SK-N-SH treated with all-trans-retinoic acid at 6 μM for 48 hours (cell line): Measurements from ENCODE around the gene TCF12.

Source experiments
- ATAC-seq: fragments of 200-7000 bp; cut with Tn5 transposase; 3 replicates; pipeline ENCODE4 v1.9.1; 2020; ENCODE audit warnings: mild to moderate bottlenecking, moderate library complexity
- ARNTL ChIP-seq: fragments of 450-650 bp; formaldehyde crosslinking; IDR thresholded peaks from 2 replicates; pipeline ENCODE4 v1.5.0; 2020; ENCODE audit warnings: low read depth, mild to moderate bottlenecking, moderate library complexity, borderline replicate concordance
- BACH2 ChIP-seq: fragments of 250-450 bp; sonication (Bioruptor Pico); IDR thresholded peaks from 2 replicates; pipeline ENCODE4 v1.9.0; 2021; ENCODE audit warnings: mild to moderate bottlenecking, borderline replicate concordance
- CSDC2 ChIP-seq: fragments of 250-450 bp; sonication (Bioruptor Pico); IDR thresholded peaks from 2 replicates; pipeline ENCODE4 v1.5.0; 2020; ENCODE audit warnings: mild to moderate bottlenecking, moderate library complexity
- ESRRG ChIP-seq: fragments of 250-450 bp; sonication (Bioruptor Pico); IDR thresholded peaks from 2 replicates; pipeline ENCODE4 v1.6.1; 2021; ENCODE audit warnings: mild to moderate bottlenecking
- GLIS3 ChIP-seq: fragments of 250-450 bp; sonication (Bioruptor Pico); IDR thresholded peaks from 2 replicates; pipeline ENCODE4 v1.5.0; 2020; ENCODE audit warnings: mild to moderate bottlenecking, moderate library complexity
- ISL1 ChIP-seq: fragments of 250-450 bp; sonication (Bioruptor Pico); IDR thresholded peaks from 2 replicates; pipeline ENCODE4 v2.1.2; 2022; ENCODE audit warnings: mild to moderate bottlenecking, moderate library complexity
- OSR1 ChIP-seq: fragments of 250-450 bp; sonication (Bioruptor Pico); IDR thresholded peaks from 2 replicates; pipeline ENCODE4 v1.8.0; 2022; ENCODE audit warnings: moderate library complexity, mild to moderate bottlenecking, inconsistent platforms
- PPARA ChIP-seq: fragments of 250-450 bp; sonication (Bioruptor Pico); IDR thresholded peaks from 2 replicates; pipeline ENCODE4 v1.5.0; 2020; ENCODE audit warnings: mild to moderate bottlenecking, borderline replicate concordance
- RARB ChIP-seq: fragments of 250-450 bp; sonication (Bioruptor Pico); IDR thresholded peaks from 2 replicates; pipeline ENCODE4 v1.8.0; 2021; ENCODE audit warnings: mild to moderate bottlenecking, moderate library complexity
- SNAI2 ChIP-seq: fragments of 250-450 bp; sonication (Bioruptor Pico); IDR thresholded peaks from 2 replicates; pipeline ENCODE4 v1.5.0; 2020; ENCODE audit warnings: mild to moderate bottlenecking, moderate library complexity
- TOX ChIP-seq: fragments of 250-450 bp; sonication (Bioruptor Pico); IDR thresholded peaks from 2 replicates; pipeline ENCODE4 v1.8.0; 2021; ENCODE audit warnings: mild to moderate bottlenecking, moderate library complexity, borderline replicate concordance
- ZC3H10 ChIP-seq: fragments of 250-450 bp; sonication (Bioruptor Pico); IDR thresholded peaks from 2 replicates; pipeline ENCODE4 v1.5.1; 2021; ENCODE audit warnings: mild to moderate bottlenecking, moderate library complexity
- ZFP3 ChIP-seq: fragments of 250-450 bp; sonication (Bioruptor Pico); IDR thresholded peaks from 2 replicates; pipeline ENCODE4 v1.5.0; 2020; ENCODE audit warnings: mild to moderate bottlenecking, moderate library complexity
- ZFP30 ChIP-seq: fragments of 450-650 bp; formaldehyde crosslinking; IDR thresholded peaks from 2 replicates; pipeline ENCODE4 v1.5.0; 2022; ENCODE audit warnings: mild to moderate bottlenecking, moderate library complexity
- ZNF565 ChIP-seq: fragments of 450-650 bp; formaldehyde crosslinking; conservative IDR thresholded peaks from 2 replicates; pipeline ENCODE4 v1.5.0; 2020; ENCODE audit warnings: low read depth, mild to moderate bottlenecking, moderate library complexity
- ZNF70 ChIP-seq: fragments of 450-650 bp; formaldehyde crosslinking; IDR thresholded peaks from 2 replicates; pipeline ENCODE4 v1.5.0; 2020; ENCODE audit warnings: mild to moderate bottlenecking, moderate library complexity
- ZNF8 ChIP-seq: fragments of 450-650 bp; formaldehyde crosslinking; IDR thresholded peaks from 2 replicates; pipeline ENCODE4 v1.5.0; 2020; ENCODE audit warnings: mild to moderate bottlenecking, moderate library complexity
- TF ChIP-seq, protein P1 (sequence below): fragments of 250-450 bp; sonication (Bioruptor Pico); IDR thresholded peaks from 2 replicates; pipeline ENCODE4 v1.8.0; 2020; ENCODE audit warnings: mild to moderate bottlenecking, moderate library complexity, borderline replicate concordance
- TF ChIP-seq, protein P2 (sequence below): fragments of 250-450 bp; sonication (Bioruptor Pico); IDR thresholded peaks from 2 replicates; pipeline ENCODE4 v1.5.1; 2020; ENCODE audit warnings: low read depth, mild to moderate bottlenecking, moderate library complexity
- TF ChIP-seq, protein P3 (sequence below): fragments of 250-450 bp; sonication (Bioruptor Pico); IDR thresholded peaks from 2 replicates; pipeline ENCODE4 v1.5.0; 2020; ENCODE audit warnings: mild to moderate bottlenecking, moderate library complexity
- TF ChIP-seq, protein P4 (sequence below): fragments of 250-450 bp; sonication (Bioruptor Pico); IDR thresholded peaks from 2 replicates; pipeline ENCODE4 v1.5.1; 2021; ENCODE audit warnings: mild to moderate bottlenecking, moderate library complexity

The TCF12 gene

DNA sequence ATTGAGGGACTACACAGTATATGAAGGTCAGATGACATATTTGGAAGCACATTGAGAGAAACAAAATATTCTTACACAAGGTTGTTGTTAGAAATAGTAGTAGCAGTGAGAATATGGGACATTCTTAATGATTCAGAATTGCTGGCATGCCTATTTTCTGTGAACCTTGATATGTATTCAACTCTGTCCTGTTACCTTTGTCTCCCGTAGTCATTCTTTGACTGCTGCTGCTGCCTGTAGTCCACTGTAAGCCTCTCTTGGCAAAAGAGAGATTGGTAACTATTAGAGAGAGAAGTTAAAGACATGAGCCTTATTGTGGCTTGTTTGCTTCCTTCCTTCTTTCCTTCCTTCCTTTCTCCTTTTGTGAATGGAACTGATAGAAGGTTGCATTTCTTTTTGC lies 64.5 kb downstream of the TCF12 start (continued):
- TF ChIP-seq ISL1 (CRISPR knock-in tag): no peak
- no peak for TF ChIP-seq ZC3H10 (CRISPR knock-in tag)
- no peak for TF ChIP-seq TOX (CRISPR knock-in tag)
- TF ChIP-seq, protein P1, sequence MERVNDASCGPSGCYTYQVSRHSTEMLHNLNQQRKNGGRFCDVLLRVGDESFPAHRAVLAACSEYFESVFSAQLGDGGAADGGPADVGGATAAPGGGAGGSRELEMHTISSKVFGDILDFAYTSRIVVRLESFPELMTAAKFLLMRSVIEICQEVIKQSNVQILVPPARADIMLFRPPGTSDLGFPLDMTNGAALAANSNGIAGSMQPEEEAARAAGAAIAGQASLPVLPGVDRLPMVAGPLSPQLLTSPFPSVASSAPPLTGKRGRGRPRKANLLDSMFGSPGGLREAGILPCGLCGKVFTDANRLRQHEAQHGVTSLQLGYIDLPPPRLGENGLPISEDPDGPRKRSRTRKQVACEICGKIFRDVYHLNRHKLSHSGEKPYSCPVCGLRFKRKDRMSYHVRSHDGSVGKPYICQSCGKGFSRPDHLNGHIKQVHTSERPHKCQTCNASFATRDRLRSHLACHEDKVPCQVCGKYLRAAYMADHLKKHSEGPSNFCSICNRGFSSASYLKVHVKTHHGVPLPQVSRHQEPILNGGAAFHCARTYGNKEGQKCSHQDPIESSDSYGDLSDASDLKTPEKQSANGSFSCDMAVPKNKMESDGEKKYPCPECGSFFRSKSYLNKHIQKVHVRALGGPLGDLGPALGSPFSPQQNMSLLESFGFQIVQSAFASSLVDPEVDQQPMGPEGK (CRISPR knock-in tag): no peak

DNA sequence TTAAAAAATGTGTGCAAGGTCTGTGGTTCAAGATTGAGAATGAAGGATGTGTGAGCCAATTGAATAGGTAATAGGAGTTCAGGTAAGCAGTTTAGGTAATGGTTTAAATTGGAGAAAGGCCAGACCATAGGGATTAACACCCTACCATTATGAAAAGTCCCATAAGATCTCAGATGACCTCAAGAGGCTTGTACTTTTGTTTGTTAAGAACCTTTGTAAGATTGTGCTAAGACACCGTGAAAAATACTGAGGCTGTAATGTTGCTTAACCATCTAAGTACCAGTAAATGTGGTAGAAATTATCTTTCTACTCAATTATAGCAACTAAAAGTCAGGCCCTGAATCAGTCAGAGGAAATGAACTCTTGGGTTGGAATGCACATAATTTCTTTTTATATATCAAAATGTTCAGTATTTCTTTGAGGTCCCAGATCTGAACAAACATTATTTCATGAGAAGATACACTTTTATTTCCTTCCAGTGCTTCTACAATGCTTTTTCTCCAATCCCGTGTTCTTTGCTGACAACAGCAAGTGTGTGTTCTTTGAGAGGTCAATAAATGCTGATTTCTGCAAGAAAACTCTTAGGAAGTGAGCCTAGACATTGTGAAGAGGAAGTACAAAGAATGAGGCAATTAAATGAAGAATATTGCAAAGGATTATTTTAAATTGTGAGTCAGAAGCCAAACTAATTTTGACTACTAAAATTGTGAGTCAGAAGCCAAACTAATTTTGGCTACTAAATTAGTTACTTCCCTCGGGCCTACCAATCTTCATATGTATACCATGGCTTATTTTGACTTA lies 66.4 kb downstream of the TCF12 start:
- peak; percentile 24 for ATAC-seq
- TF ChIP-seq, protein P2, sequence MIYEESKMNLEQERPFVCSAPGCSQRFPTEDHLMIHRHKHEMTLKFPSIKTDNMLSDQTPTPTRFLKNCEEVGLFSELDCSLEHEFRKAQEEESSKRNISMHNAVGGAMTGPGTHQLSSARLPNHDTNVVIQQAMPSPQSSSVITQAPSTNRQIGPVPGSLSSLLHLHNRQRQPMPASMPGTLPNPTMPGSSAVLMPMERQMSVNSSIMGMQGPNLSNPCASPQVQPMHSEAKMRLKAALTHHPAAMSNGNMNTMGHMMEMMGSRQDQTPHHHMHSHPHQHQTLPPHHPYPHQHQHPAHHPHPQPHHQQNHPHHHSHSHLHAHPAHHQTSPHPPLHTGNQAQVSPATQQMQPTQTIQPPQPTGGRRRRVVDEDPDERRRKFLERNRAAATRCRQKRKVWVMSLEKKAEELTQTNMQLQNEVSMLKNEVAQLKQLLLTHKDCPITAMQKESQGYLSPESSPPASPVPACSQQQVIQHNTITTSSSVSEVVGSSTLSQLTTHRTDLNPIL: no peak
- TF ChIP-seq ZNF8 (no peak), ARNTL (CRISPR knock-in tag) (no peak), RARB (CRISPR knock-in tag) (no peak), ZFP3 (CRISPR knock-in tag) (no peak), ZFP30 (no peak), OSR1 (CRISPR knock-in tag) (no peak), ZC3H10 (CRISPR knock-in tag) (no peak), SNAI2 (CRISPR knock-in tag) (no peak), ESRRG (CRISPR knock-in tag) (no peak), ZNF565 (CRISPR knock-in tag) (no peak)
- TF ChIP-seq, protein P3, sequence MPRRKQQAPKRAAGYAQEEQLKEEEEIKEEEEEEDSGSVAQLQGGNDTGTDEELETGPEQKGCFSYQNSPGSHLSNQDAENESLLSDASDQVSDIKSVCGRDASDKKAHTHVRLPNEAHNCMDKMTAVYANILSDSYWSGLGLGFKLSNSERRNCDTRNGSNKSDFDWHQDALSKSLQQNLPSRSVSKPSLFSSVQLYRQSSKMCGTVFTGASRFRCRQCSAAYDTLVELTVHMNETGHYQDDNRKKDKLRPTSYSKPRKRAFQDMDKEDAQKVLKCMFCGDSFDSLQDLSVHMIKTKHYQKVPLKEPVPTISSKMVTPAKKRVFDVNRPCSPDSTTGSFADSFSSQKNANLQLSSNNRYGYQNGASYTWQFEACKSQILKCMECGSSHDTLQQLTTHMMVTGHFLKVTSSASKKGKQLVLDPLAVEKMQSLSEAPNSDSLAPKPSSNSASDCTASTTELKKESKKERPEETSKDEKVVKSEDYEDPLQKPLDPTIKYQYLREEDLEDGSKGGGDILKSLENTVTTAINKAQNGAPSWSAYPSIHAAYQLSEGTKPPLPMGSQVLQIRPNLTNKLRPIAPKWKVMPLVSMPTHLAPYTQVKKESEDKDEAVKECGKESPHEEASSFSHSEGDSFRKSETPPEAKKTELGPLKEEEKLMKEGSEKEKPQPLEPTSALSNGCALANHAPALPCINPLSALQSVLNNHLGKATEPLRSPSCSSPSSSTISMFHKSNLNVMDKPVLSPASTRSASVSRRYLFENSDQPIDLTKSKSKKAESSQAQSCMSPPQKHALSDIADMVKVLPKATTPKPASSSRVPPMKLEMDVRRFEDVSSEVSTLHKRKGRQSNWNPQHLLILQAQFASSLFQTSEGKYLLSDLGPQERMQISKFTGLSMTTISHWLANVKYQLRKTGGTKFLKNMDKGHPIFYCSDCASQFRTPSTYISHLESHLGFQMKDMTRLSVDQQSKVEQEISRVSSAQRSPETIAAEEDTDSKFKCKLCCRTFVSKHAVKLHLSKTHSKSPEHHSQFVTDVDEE: no peak
- TF ChIP-seq, protein P4, sequence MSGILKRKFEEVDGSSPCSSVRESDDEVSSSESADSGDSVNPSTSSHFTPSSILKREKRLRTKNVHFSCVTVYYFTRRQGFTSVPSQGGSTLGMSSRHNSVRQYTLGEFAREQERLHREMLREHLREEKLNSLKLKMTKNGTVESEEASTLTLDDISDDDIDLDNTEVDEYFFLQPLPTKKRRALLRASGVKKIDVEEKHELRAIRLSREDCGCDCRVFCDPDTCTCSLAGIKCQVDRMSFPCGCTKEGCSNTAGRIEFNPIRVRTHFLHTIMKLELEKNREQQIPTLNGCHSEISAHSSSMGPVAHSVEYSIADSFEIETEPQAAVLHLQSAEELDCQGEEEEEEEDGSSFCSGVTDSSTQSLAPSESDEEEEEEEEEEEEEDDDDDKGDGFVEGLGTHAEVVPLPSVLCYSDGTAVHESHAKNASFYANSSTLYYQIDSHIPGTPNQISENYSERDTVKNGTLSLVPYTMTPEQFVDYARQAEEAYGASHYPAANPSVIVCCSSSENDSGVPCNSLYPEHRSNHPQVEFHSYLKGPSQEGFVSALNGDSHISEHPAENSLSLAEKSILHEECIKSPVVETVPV (CRISPR knock-in tag): no peak

DNA sequence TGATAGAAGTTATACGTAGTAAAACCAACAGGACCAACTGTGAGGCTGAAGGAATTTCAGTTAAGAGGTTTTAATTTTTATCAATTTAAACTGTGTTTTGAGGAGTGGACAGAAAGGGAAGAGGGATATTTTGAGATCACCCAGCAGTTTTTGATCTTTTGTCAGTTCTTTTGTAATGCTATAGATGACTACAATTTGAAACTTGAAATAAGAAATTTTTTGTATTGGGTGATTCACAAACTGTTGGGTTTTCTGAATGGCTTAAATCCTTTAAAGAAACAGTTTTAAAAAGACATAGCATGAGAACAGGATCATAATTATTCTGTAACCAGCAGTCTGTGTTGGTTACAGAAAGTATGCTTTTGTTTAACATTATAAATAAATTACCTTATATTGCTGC lies 67.4 kb downstream of the TCF12 start:
- TF ChIP-seq ESRRG (CRISPR knock-in tag): no peak
- TF ChIP-seq, protein P3: no peak
- TF ChIP-seq ZNF70: no peak
- no peak for ATAC-seq

DNA sequence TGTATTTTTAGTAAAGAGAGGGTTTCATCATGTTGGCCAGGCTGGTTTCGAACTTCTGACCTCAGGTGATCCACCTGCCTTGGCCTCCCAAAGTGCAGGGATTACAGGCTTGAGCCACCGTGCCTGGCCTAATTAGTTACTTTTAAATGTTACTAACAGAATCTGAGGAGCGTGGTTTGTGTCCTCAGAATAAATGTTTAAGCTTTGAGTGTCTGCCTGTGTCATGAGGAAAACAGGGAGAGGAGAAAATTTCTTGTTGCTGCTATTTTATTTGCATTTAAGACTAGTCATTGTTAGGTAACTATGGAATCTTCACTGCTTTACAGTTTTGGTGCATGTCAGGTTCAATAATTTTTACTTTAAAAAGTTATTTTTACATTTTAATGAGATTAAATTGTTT lies 68.8 kb downstream of the TCF12 start:
- TF ChIP-seq OSR1 (CRISPR knock-in tag) (no peak), RARB (CRISPR knock-in tag) (no peak), ZFP3 (CRISPR knock-in tag) (no peak), CSDC2 (CRISPR knock-in tag) (no peak), ZNF8 (no peak), ESRRG (CRISPR knock-in tag) (no peak), BACH2 (CRISPR knock-in tag) (no peak), ZNF70 (no peak), ZC3H10 (CRISPR knock-in tag) (no peak), TOX (CRISPR knock-in tag) (no peak), PPARA (CRISPR knock-in tag) (no peak), ZFP30 (no peak), GLIS3 (CRISPR knock-in tag) (no peak)
- TF ChIP-seq, protein P4 (CRISPR knock-in tag): no peak
- TF ChIP-seq, protein P2: no peak
- no peak for ATAC-seq
